NT2/D1 (cell line): ENCODE results near the gene MRTFA.
"Not testable (repeated sequence)": the region's sequence is repeated elsewhere in the genome, so short reads cannot be mapped to it uniquely, and the experiment has no call there.

Experiments used
- DNase-seq: peaks from one replicate; pipeline ENCODE4 v3.0.0-alpha.2; 2011; ENCODE audit warnings: low read depth, low spot score
- H3K27me3 ChIP-seq: 2 replicates; pipeline ENCODE4 v1.6.0; 2011; ENCODE audit warnings: mild to moderate bottlenecking; ENCODE audit not compliant: insufficient read length, insufficient read depth
- H3K36me3 ChIP-seq: 2 replicates; pipeline ENCODE4 v1.6.1; 2011; ENCODE audit warnings: mild to moderate bottlenecking, low read length, mixed read lengths; ENCODE audit not compliant: insufficient read depth, insufficient read length
- H3K4me1 ChIP-seq: 2 replicates; pipeline ENCODE4 v1.5.1; 2011; ENCODE audit not compliant: insufficient read depth, insufficient read length
- H3K4me3 ChIP-seq: 2 replicates; pipeline ENCODE4 v1.5.1; 2011; ENCODE audit warnings: low read depth; ENCODE audit not compliant: insufficient read length
- H3K9ac ChIP-seq: 2 replicates; pipeline ENCODE4 v1.6.0; 2011; ENCODE audit warnings: low read depth; ENCODE audit not compliant: insufficient read length
- H3K9me3 ChIP-seq: 2 replicates; pipeline ENCODE4 v1.5.1; 2011; ENCODE audit warnings: mild to moderate bottlenecking, low read length; ENCODE audit not compliant: insufficient read depth
- SUZ12 ChIP-seq: IDR thresholded peaks from 2 replicates; pipeline ENCODE4 v1.6.1; 2011; ENCODE audit not compliant: insufficient read length, insufficient read depth; ENCODE audit errors: extremely low read depth
- YY1 ChIP-seq: IDR thresholded peaks from 2 replicates; pipeline ENCODE4 v1.6.1; 2011; ENCODE audit not compliant: insufficient read length, insufficient read depth
- ZNF274 ChIP-seq: IDR thresholded peaks from 2 replicates; pipeline ENCODE4 v1.6.1; 2011; ENCODE audit warnings: mild to moderate bottlenecking, low read depth, low read length

The MRTFA gene

GRCh38 chr22:40605761-40606160 is 30.8 kb downstream of the MRTFA start:
- H3K9ac ChIP-seq, result no peak overlapping the region
- no peak for DNase-seq

GRCh38 chr22:40603088-40603605 is 33.4 kb downstream of the MRTFA start:
- H3K4me3 ChIP-seq, result no peak overlapping the region
- no peak for TF ChIP-seq ZNF274
- TF ChIP-seq YY1, result no peak
- TF ChIP-seq SUZ12, result no peak
- H3K9ac ChIP-seq, result no peak overlapping the region
- peaks cover 2% of the 10 kb centered on the region for H3K4me1 ChIP-seq
- no peak for DNase-seq
- no peaks in the 10 kb centered on the region for H3K9me3 ChIP-seq
- no peaks in the 10 kb centered on the region for H3K36me3 ChIP-seq
- no peaks in the 10 kb centered on the region for H3K27me3 ChIP-seq

More at GRCh38 chr22:40605761-40606160, 30.8 kb downstream of the MRTFA start:
- Histone ChIP-seq H3K4me3 (no peak overlapping the region), H3K27me3 (no peaks in the 10 kb centered on the region), H3K36me3 (no peaks in the 10 kb centered on the region), H3K9me3 (no peaks in the 10 kb centered on the region), H3K4me1 (no peaks in the 10 kb centered on the region)
- TF ChIP-seq SUZ12 (no peak), ZNF274 (no peak), YY1 (no peak)

- TF ChIP-seq SUZ12 (no peak), ZNF274 (no peak), YY1 (no peak)
- Histone ChIP-seq H3K4me3 (no peak overlapping the region), H3K27me3 (no peaks in the 10 kb centered on the region), H3K9ac (no peak overlapping the region), H3K9me3 (no peaks in the 10 kb centered on the region), H3K4me1 (peaks cover 2% of the 10 kb centered on the region), H3K36me3 (no peaks in the 10 kb centered on the region)
- DNase-seq, result no peak
Measured at GRCh38 chr22:40602231-40602630, 34.3 kb downstream of the MRTFA start.

GRCh38 chr22:40599731-40600130 is 36.8 kb downstream of the MRTFA start:
- no peak for DNase-seq
- TF ChIP-seq YY1, result no peak
- no peak for TF ChIP-seq ZNF274
- no peak for TF ChIP-seq SUZ12
- Histone ChIP-seq H3K9me3 (no peaks in the 10 kb centered on the region), H3K36me3 (no peaks in the 10 kb centered on the region), H3K4me3 (no peak overlapping the region), H3K9ac (no peak overlapping the region), H3K4me1 (peaks cover 2% of the 10 kb centered on the region), H3K27me3 (no peaks in the 10 kb centered on the region)

- H3K9ac ChIP-seq, H3K36me3 ChIP-seq, DNase-seq, H3K9me3 ChIP-seq, H3K27me3 ChIP-seq, H3K4me3 ChIP-seq, H3K4me1 ChIP-seq: not testable (repeated sequence)
Measured at GRCh38 chr22:40598712-40599111, 37.8 kb downstream of the MRTFA start.

- Histone ChIP-seq H3K36me3 (no peaks in the 10 kb centered on the region), H3K4me1 (peaks cover 2% of the 10 kb centered on the region), H3K9me3 (no peaks in the 10 kb centered on the region), H3K4me3 (no peak overlapping the region), H3K9ac (no peak overlapping the region), H3K27me3 (no peaks in the 10 kb centered on the region)
- DNase-seq, result no peak
- TF ChIP-seq SUZ12 (no peak), YY1 (no peak), ZNF274 (no peak)
Measured at GRCh38 chr22:40597526-40598430, 38.7 kb downstream of the MRTFA start.

- TF ChIP-seq YY1, result no peak
- TF ChIP-seq ZNF274, result no peak
- no peak for TF ChIP-seq SUZ12
- Histone ChIP-seq H3K4me3 (no peak overlapping the region), H3K27me3 (no peaks in the 10 kb centered on the region), H3K4me1 (peaks cover 2% of the 10 kb centered on the region), H3K36me3 (no peaks in the 10 kb centered on the region), H3K9ac (no peak overlapping the region), H3K9me3 (no peaks in the 10 kb centered on the region)
- no peak for DNase-seq
Measured at GRCh38 chr22:40595497-40596234, 40.9 kb downstream of the MRTFA start.
